Renal cortex interstitium (tissue), 11 donors: ENCODE results near the gene TNNC2. TPM values are rescaled to one million over a fixed set of nuclear protein-coding genes. Genes with fewer than 3 reads are reported as not detected.
"Not testable (repeated sequence)": the region's sequence is repeated elsewhere in the genome, so short reads cannot be mapped to it uniquely, and the experiment has no call there.

Source experiments
- DNase-seq, 11 donors: peaks; one replicate each; pipeline ENCODE4 v3.0.0-alpha.2; 2013; ENCODE audit warnings: low read depth in 9 of 11, low spot score in 4 of 11; ENCODE audit errors: extremely low read depth in 1 of 11
- polyA plus RNA-seq, 3 donors: library from polyadenylated mRNA; unstranded; fragments of 120-200 nt; gene quantifications; one replicate each; pipeline ENCODE4 v1.2.1, GENCODE V29; 2013; ENCODE audit not compliant: insufficient read length in 3 of 3

TNNC2 gene
- polyA plus RNA-seq, 3 donors, result 0.50 to 2.5 (median 0.50) TPM

GRCh38 chr20:45798935-45799642 lies 28.0 kb downstream of the TNNC2 start:
- no peak for DNase-seq

GRCh38 chr20:45797955-45798354 lies 29.2 kb downstream of the TNNC2 start:
- DNase-seq, result not testable (repeated sequence)

GRCh38 chr20:45797510-45797909 lies 29.6 kb downstream of the TNNC2 start:
- DNase-seq, result not testable (repeated sequence)

GRCh38 chr20:45796337-45797065 lies 30.6 kb downstream of the TNNC2 start:
- DNase-seq, result no peak

GRCh38 chr20:45792317-45793118 lies 34.6 kb downstream of the TNNC2 start:
- no peak for DNase-seq

GRCh38 chr20:45788351-45788750 lies 38.8 kb downstream of the TNNC2 start:
- no peak for DNase-seq

- DNase-seq, result no peak
Observed at GRCh38 chr20:45783656-45784294, 43.3 kb downstream of the TNNC2 start.

- no peak for DNase-seq
Observed at GRCh38 chr20:45782890-45783289, 44.2 kb downstream of the TNNC2 start.

GRCh38 chr20:45781391-45781931 lies 45.7 kb downstream of the TNNC2 start:
- DNase-seq, result no peak

- DNase-seq, result no peak
Observed at GRCh38 chr20:45780159-45780558, 47.0 kb downstream of the TNNC2 start.

- DNase-seq, result peak in 1 of 11 donors; percentile 10
Observed at GRCh38 chr20:45779011-45779915, 47.8 kb downstream of the TNNC2 start.

GRCh38 chr20:45776931-45777330 lies 50.2 kb downstream of the TNNC2 start:
- no peak for DNase-seq

- DNase-seq, result no peak
Observed at GRCh38 chr20:45775411-45775810, 51.7 kb downstream of the TNNC2 start.

GRCh38 chr20:45774945-45775344 lies 52.2 kb downstream of the TNNC2 start:
- DNase-seq, result no peak
